GM08714 (cell line): ENCODE data around the gene DLGAP5.

Source experiments
- H3K4me3 ChIP-seq: fragments of 200-500 bp; sonication (Bioruptor generic); 2 replicates; pipeline ENCODE4 v1.5.1; 2014; ENCODE audit warnings: mild to moderate bottlenecking, low read length, inconsistent platforms
- ZNF274 ChIP-seq: IDR thresholded peaks from 2 replicates; pipeline ENCODE4 v1.6.1; 2012; ENCODE audit warnings: mild to moderate bottlenecking, low read depth, low read length

Gene DLGAP5

DNA sequence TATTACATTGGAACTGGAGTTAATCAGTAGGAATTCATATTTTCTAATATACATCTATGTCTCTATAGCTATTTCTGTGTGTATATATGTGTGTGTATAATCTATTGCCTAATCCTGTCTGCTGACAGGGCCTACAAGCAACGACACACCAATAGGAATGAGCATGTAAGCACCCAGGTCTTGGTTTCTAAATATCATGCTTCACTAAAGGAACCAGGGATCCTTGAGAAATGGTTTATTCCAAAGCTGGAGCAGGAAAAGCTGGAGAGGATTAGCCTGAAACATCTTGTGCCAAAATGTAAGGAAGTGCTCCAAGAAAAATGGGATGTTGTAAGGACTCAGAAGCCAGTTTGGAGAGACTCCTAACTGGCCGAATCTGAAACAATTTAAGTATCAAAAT is 91.6 kb downstream of the DLGAP5 start:
- no peak for TF ChIP-seq ZNF274
- no peak overlapping the region for H3K4me3 ChIP-seq

DNA sequence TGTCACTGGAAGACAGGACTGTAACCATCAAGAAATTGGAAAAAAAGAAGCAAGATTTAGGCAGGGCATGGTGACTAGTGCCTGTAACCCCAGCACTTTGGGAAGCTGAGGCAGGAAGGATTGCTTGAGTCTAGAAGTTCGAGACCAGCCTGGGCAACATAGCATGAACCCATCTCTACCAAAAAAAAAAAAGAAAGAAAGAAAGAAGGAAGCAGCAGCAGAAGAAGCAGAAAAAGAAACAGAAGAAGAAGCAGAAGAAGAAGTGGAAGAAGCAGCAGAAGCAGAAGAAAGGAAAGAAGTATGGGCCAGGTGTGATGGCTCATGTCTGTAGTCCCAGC is 92.9 kb downstream of the DLGAP5 start:
- H3K4me3 ChIP-seq = peak overlapping the region; percentile 10; the same call in 1 of the 2 replicates
- no peak for TF ChIP-seq ZNF274
